ENCODE data around the gene POLR2L. TPM values are rescaled to one million over a fixed set of nuclear protein-coding genes. Genes with fewer than 3 reads are reported as not detected.

Gene POLR2L
- total RNA-seq, 1 experiment from 2014 or later: 211 TPM

DNA sequence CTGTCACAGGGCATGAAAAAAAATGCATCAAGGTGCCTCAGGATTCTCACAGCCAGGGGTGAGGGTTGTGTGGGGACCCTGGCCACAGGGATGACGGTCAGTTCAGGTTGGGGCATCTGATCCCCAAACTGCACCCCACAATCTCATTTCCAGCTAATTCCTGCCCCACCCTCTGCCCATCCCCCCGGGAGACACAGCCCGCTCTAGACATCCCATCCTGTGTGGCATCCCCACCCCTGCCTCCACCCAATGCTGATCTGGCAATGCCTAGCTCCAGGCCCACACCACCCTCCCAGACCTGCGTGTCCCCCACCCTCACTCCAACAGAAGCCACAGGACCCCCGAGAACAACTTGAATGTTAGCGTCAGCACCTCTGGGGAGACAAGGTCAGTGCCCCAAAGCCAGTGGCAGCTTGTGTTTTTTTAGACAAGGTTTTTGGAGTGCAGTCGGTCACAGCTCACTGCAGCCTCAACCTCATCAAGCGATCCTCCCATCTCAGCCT is 25.6 kb upstream of the POLR2L start:
- CTCF ChIA-PET: interaction anchor here (2.0 kb wide), 1 partner anchor 12 kb away, joined by 8 read pairs; no protein-coding TSS in a partner anchor
- RAD21 ChIA-PET (ENCODE audit: low non-redundant PET in 1 of 2, low total read pairs in 2 of 2, uncharacterized antibody in 2 of 2, unreplicated experiment in 2 of 2): no interaction called here
- no peak for ATAC-seq
- H3K79me2 ChIP-seq (ENCODE audit: insufficient read depth, low read length): no peaks in the 10 kb centered on the region
- H3K27me3 ChIP-seq (ENCODE audit: insufficient read depth, low read length): no peaks in the 10 kb centered on the region
- H3K9me3 ChIP-seq (ENCODE audit: control insufficient read depth in 1 of 2, insufficient read depth in 1 of 2, low read depth in 1 of 2, low read length in 2 of 2): no peaks in the 10 kb centered on the region
- H3K4me3 ChIP-seq (replicated peaks in 1 of 2; ENCODE audit: low read depth in 1 of 2, low read length in 2 of 2): no peak overlapping the region
- H3K4me1 ChIP-seq (ENCODE audit: control insufficient read depth in 1 of 2, insufficient read depth in 2 of 2, low read length in 2 of 2): peaks cover 0 to 35% of the 10 kb centered on the region in 2 experiments; a peak in 2 of 4 replicates
- BruUV-seq (replicated peaks): no TSS peak
- no peaks in the 10 kb centered on the region for H4K20me1 ChIP-seq (ENCODE audit: insufficient read depth)
- TF ChIP-seq TCF7L2 (IDR thresholded peaks at IDR 0.05; ENCODE audit: borderline replicate concordance, extremely low read depth, insufficient read depth, insufficient read length) (no peak), CEBPB (IDR thresholded peaks at IDR 0.05; ENCODE audit: low read depth) (no peak), ZNF274 (IDR thresholded peaks at IDR 0.05; ENCODE audit: low read depth, low read length) (no peak), ELF1 (IDR thresholded peaks at IDR 0.05; ENCODE audit: borderline replicate concordance, low read depth) (no peak), SIN3A (IDR thresholded peaks at IDR 0.05; ENCODE audit: low read depth) (no peak), SP1 (IDR thresholded peaks at IDR 0.05; ENCODE audit: low read depth) (no peak), RAD21 (IDR thresholded peaks at IDR 0.05; ENCODE audit: low read depth) (no peak)
- no peak overlapping the region for H3K4me2 ChIP-seq (ENCODE audit: low read length)
- POLR2A ChIA-PET: no interaction called here
- H3K36me3 ChIP-seq (ENCODE audit: control insufficient read depth in 1 of 2, insufficient read depth in 2 of 2, low read length in 2 of 2): no peaks in the 10 kb centered on the region
- no peak overlapping the region for H3K27ac ChIP-seq (ENCODE audit: low read depth, low read length)
- intact Hi-C loops (cut with micrococcal nuclease): no loop called here
- no peak for DNase-seq (ENCODE audit: low read depth, low spot score)
- H3K9me2 ChIP-seq (ENCODE audit: insufficient read depth): no peaks in the 10 kb centered on the region
- no peak overlapping the region for H2AFZ ChIP-seq (ENCODE audit: low read depth, low read length, poor library complexity, severe bottlenecking)
- no peak overlapping the region for H3K9ac ChIP-seq (ENCODE audit: low read length)

DNA sequence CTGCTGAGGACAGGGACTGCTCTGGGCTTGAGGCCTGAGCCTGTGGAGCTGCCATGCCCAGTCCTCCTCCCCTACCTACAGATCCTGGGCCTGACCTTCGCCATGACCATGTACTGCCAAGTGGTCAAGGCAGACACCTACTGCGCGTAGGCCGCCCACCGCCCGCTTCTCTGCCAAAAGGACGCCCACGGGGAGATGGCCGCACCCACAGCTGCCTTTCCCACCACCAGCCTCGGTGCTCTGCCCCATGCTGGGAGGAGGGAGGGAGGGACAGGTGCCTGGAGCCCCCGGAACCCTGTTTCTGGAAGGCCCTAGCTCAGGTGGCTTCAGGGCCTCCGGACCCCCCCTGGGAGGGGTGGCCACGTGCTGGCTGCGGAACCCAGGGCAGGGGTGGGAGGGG is 24.2 kb upstream of the POLR2L start:
- intact Hi-C loops (cut with micrococcal nuclease): no loop called here
- TF ChIP-seq TCF7L2 (IDR thresholded peaks at IDR 0.05; ENCODE audit: borderline replicate concordance, extremely low read depth, insufficient read depth, insufficient read length) (no peak), YY1 (IDR thresholded peaks at IDR 0.05; ENCODE audit: extremely low read depth, insufficient replicate concordance, low read depth, low read length) (no peak), POLR2AphosphoS5 (IDR thresholded peaks at IDR 0.05; ENCODE audit: low read depth, low read length) (no peak), FOSL1 (IDR thresholded peaks at IDR 0.05; ENCODE audit: low read depth) (no peak), SRF (IDR thresholded peaks at IDR 0.05; ENCODE audit: low read depth) (no peak), SIN3A (IDR thresholded peaks at IDR 0.05; ENCODE audit: low read depth) (no peak), EZH2phosphoT487 (IDR thresholded peaks at IDR 0.05; ENCODE audit: borderline replicate concordance) (no peak)
- TF ChIP-seq, protein P1, sequence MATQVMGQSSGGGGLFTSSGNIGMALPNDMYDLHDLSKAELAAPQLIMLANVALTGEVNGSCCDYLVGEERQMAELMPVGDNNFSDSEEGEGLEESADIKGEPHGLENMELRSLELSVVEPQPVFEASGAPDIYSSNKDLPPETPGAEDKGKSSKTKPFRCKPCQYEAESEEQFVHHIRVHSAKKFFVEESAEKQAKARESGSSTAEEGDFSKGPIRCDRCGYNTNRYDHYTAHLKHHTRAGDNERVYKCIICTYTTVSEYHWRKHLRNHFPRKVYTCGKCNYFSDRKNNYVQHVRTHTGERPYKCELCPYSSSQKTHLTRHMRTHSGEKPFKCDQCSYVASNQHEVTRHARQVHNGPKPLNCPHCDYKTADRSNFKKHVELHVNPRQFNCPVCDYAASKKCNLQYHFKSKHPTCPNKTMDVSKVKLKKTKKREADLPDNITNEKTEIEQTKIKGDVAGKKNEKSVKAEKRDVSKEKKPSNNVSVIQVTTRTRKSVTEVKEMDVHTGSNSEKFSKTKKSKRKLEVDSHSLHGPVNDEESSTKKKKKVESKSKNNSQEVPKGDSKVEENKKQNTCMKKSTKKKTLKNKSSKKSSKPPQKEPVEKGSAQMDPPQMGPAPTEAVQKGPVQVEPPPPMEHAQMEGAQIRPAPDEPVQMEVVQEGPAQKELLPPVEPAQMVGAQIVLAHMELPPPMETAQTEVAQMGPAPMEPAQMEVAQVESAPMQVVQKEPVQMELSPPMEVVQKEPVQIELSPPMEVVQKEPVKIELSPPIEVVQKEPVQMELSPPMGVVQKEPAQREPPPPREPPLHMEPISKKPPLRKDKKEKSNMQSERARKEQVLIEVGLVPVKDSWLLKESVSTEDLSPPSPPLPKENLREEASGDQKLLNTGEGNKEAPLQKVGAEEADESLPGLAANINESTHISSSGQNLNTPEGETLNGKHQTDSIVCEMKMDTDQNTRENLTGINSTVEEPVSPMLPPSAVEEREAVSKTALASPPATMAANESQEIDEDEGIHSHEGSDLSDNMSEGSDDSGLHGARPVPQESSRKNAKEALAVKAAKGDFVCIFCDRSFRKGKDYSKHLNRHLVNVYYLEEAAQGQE (IDR thresholded peaks at IDR 0.05; ENCODE audit: low read depth): no peak
- Histone ChIP-seq H3K9me2 (ENCODE audit: insufficient read depth) (no peaks in the 10 kb centered on the region), H2AFZ (ENCODE audit: low read depth, low read length, poor library complexity, severe bottlenecking) (no peak overlapping the region), H3K4me2 (ENCODE audit: low read length) (no peak overlapping the region), H3K27ac (ENCODE audit: low read depth, low read length) (no peak overlapping the region), H4K20me1 (ENCODE audit: insufficient read depth) (no peaks in the 10 kb centered on the region), H3K4me3 (replicated peaks in 1 of 2; ENCODE audit: low read depth in 1 of 2, low read length in 2 of 2) (no peak overlapping the region), H3K36me3 (ENCODE audit: control insufficient read depth in 1 of 2, insufficient read depth in 2 of 2, low read length in 2 of 2) (no peaks in the 10 kb centered on the region), H3K9me3 (ENCODE audit: control insufficient read depth in 1 of 2, insufficient read depth in 1 of 2, low read depth in 1 of 2, low read length in 2 of 2) (no peaks in the 10 kb centered on the region), H3K9ac (ENCODE audit: low read length) (no peak overlapping the region), H3K27me3 (ENCODE audit: insufficient read depth, low read length) (no peaks in the 10 kb centered on the region), H3K79me2 (ENCODE audit: insufficient read depth, low read length) (no peaks in the 10 kb centered on the region), H3K4me1 (ENCODE audit: control insufficient read depth in 1 of 2, insufficient read depth in 2 of 2, low read length in 2 of 2) (peaks cover 0 to 27% of the 10 kb centered on the region in 2 experiments; a peak in 2 of 4 replicates)
- POLR2A ChIA-PET: no interaction called here
- no TSS peak for BruUV-seq (replicated peaks)
- CTCF ChIA-PET: interaction anchor here (0.6 to 2.0 kb wide), 2 partner anchors 10 to 28 kb away, joined by 4 to 8 read pairs; no protein-coding TSS in a partner anchor
- RAD21 ChIA-PET (ENCODE audit: low non-redundant PET in 1 of 2, low total read pairs in 2 of 2, uncharacterized antibody in 2 of 2, unreplicated experiment in 2 of 2): no interaction called here
- no peak for DNase-seq (ENCODE audit: low read depth, low spot score)
- ATAC-seq: no peak
